OCI-LY7 (cell line): ENCODE results near the gene ZNF554. TPM values are rescaled to one million over a fixed set of nuclear protein-coding genes. Genes with fewer than 3 reads are reported as not detected.
"Not testable (repeated sequence)": the region's sequence is repeated elsewhere in the genome, so short reads cannot be mapped to it uniquely, and the experiment has no call there.

Experiments
- BruUV-seq: library from RNA; stranded (reverse); fragments of 400-500 nt; replicated peaks from 2 replicates; lab custom pipeline; 2021; lab: Mats Ljungman, UMichigan
- CTCF ChIA-PET: fragments of 300-600 bp; sonication (Branson Sonifier 250); formaldehyde crosslinking; loops from one replicate; lab custom pipeline; 2022; ENCODE audit warnings: antibody characterized with exemption; ENCODE audit not compliant: unreplicated experiment; lab: Charles Lee
- POLR2A ChIA-PET: fragments of 300-600 bp; sonication (Branson Sonifier 250); formaldehyde crosslinking; loops from one replicate; lab custom pipeline; 2022; ENCODE audit warnings: antibody characterized with exemption; lab: Charles Lee
- DNase-seq: peaks from one replicate; pipeline ENCODE4 v3.0.0-alpha.2; 2015; ENCODE audit warnings: low spot score
- H2AFZ ChIP-seq: fragments of 200-600 bp; sonication (generic), shearing (Covaris generic); 2 replicates; pipeline ENCODE4 v1.6.1; 2014; ENCODE audit warnings: mild to moderate bottlenecking, antibody characterized with exemption, low read length, moderate library complexity
- H3K27ac ChIP-seq: fragments of 200-600 bp; sonication (generic); 2 replicates; pipeline ENCODE4 v1.5.1; 2014; ENCODE audit warnings: mixed run types, low read depth, mild to moderate bottlenecking, moderate library complexity, low read length, inconsistent platforms; ENCODE audit not compliant: poor library complexity, severe bottlenecking
- H3K36me3 ChIP-seq: fragments of 200-600 bp; sonication (generic); 2 replicates; pipeline ENCODE4 v1.6.1; 2014; ENCODE audit warnings: mild to moderate bottlenecking, antibody characterized with exemption, low read length, moderate library complexity, mixed read lengths; ENCODE audit not compliant: insufficient read depth
- H3K4me1 ChIP-seq: fragments of 200-600 bp; sonication (generic); 2 replicates; pipeline ENCODE4 v1.5.1; 2014; ENCODE audit warnings: mild to moderate bottlenecking, low read length; ENCODE audit not compliant: insufficient read depth, poor library complexity, severe bottlenecking
- H3K4me2 ChIP-seq: fragments of 200-600 bp; sonication (generic); 2 replicates; pipeline ENCODE4 v1.6.1; 2014; ENCODE audit warnings: mild to moderate bottlenecking, low read length
- H3K4me3 ChIP-seq: fragments of 200-600 bp; sonication (generic); 2 replicates; pipeline ENCODE4 v1.5.1; 2014; ENCODE audit warnings: mild to moderate bottlenecking, low read depth, low read length; ENCODE audit not compliant: poor library complexity, severe bottlenecking
- H3K79me2 ChIP-seq: fragments of 200-600 bp; sonication (generic); 2 replicates; pipeline ENCODE4 v1.6.1; 2016; ENCODE audit warnings: low read depth, mild to moderate bottlenecking, low read length, moderate library complexity, mixed read lengths; ENCODE audit not compliant: insufficient read depth
- H3K9me2 ChIP-seq: fragments of 200-600 bp; sonication (generic); 2 replicates; pipeline ENCODE4 v1.6.1; 2016; ENCODE audit warnings: mild to moderate bottlenecking, low read length, mixed read lengths; ENCODE audit not compliant: insufficient read depth
- H3K9me3 ChIP-seq: fragments of 200-600 bp; sonication (generic); 2 replicates; pipeline ENCODE4 v1.6.1; 2014; ENCODE audit warnings: mild to moderate bottlenecking, mixed run types, low read length, mixed read lengths
- H4K20me1 ChIP-seq: fragments of 200-600 bp; sonication (generic); 2 replicates; pipeline ENCODE4 v1.6.1; 2014; ENCODE audit warnings: mild to moderate bottlenecking, antibody characterized with exemption, low read length, moderate library complexity, mixed read lengths; ENCODE audit not compliant: insufficient read depth
- CTCF ChIP-seq: fragments of 200-600 bp; sonication (generic); conservative IDR thresholded peaks from 2 replicates; pipeline ENCODE4 v1.5.1; 2014; ENCODE audit warnings: mild to moderate bottlenecking, antibody characterized with exemption, low read length, moderate library complexity, mixed read lengths
- EZH2phosphoT487 ChIP-seq: fragments of 200-600 bp; sonication (generic); IDR thresholded peaks from 2 replicates; pipeline ENCODE4 v1.6.1; 2018; ENCODE audit warnings: low read depth, borderline replicate concordance, mild to moderate bottlenecking, mixed run types, antibody characterized with exemption, low read length, moderate library complexity, mixed read lengths
- intact Hi-C: fragments of 100-400 bp; cut with micrococcal nuclease; formaldehyde crosslinking; loops from one replicate; pipeline ENCODE4 v1.10.0; 2022; ENCODE audit not compliant: unreplicated experiment
- total RNA-seq, 2 experiments: library from RNA; depleted of rRNA in 1 of 2; stranded (reverse); fragments of >200 nt in 1 of 2; shearing (Covaris generic) in 1 of 2; gene quantifications; 2 replicates each; pipeline ENCODE4 v1.2.3, GENCODE V29; 2014 to 2022

ZNF554 gene
- total RNA-seq, 2 experiments from 2014 or later: 3.9 to 4.4 TPM

DNA sequence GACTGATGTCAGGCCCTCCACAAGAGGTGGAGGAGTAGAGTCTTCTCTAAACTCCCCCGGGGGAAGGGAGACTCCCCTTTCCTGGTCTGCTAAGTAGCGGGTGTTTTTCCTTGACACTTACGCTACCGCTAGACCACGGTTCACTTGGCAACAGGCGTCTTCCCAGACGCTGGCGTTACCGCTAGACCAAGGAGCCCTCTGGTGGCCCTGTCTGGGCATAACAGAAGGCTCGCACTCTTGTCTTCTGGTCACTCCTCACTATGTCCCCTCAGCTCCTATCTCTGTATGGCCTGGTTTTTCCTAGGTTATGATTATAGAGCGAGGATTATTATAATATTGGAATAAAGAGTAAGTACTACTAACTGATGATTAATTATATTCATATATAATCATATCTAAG lies 52.5 kb downstream of the ZNF554 start:
- intact Hi-C loops: loop anchor here (2.0 kb wide), 1 partner anchor 223 kb away; no protein-coding TSS in a partner anchor
- H3K9me3 ChIP-seq, H3K4me2 ChIP-seq, H2AFZ ChIP-seq, H4K20me1 ChIP-seq, DNase-seq, H3K36me3 ChIP-seq, H3K27ac ChIP-seq, H3K79me2 ChIP-seq, H3K4me1 ChIP-seq, BruUV-seq, CTCF ChIA-PET, H3K9me2 ChIP-seq, H3K4me3 ChIP-seq: not testable (repeated sequence)
- TF ChIP-seq CTCF: peak; percentile 46
- POLR2A ChIA-PET: interaction anchor here (0.6 kb wide), 1 partner anchor 12 kb away, joined by 3 read pairs; no protein-coding TSS in a partner anchor

DNA sequence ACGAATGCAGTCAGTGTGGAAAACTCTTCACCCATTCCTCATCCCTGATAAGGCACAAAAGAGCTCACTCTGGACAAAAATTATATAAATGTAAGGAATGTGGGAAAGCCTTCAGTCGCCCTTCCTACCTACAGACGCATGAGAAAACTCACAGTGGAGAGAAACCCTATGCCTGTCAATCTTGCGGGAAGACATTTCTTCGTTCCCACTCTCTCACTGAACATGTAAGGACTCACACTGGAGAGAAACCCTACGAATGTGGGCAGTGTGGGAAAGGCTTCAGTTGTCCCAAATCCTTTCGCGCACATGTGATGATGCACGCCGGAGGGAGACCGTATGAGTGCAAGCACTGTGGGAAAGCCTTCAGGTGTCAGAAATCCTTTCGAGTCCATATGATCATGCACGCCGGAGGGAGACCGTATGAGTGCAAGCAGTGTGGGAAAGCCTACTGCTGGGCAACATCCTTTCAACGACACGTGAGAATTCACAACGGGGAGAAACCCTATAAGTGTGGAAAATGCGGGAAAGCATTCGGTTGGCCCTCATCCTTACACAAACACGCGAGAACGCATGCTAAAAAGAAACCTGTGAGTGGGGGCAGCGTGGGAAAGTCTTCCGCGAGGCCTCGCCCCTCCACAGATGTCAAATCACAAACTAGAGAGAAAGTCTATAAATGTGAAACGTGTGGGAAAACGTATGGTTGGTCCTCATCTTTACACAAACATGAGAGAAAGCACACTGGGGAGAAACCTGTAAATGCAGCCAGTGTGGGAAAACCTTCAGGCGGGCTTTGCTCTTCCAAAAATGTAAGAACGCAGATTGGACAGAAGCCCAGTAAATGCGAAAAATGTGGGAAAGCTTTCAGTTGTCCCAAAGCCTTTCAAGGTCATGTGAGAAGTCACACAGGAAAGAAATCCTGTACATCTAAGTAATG lies 58.0 kb downstream of the ZNF554 start:
- Histone ChIP-seq H3K9me3 (no peaks in the 10 kb centered on the region), H3K9me2 (no peaks in the 10 kb centered on the region), H4K20me1 (no peaks in the 10 kb centered on the region), H3K4me3 (no peak overlapping the region), H3K79me2 (no peaks in the 10 kb centered on the region), H3K4me2 (no peak overlapping the region), H2AFZ (no peak overlapping the region), H3K36me3 (no peaks in the 10 kb centered on the region), H3K27ac (no peak overlapping the region), H3K4me1 (peaks cover 4% of the 10 kb centered on the region)
- no peak for TF ChIP-seq EZH2phosphoT487
- no peak for TF ChIP-seq CTCF
- ChIA-PET CTCF (no interaction called here), POLR2A (no interaction called here)
- BruUV-seq: no TSS peak
- intact Hi-C loops: no loop called here
- DNase-seq: no peak
